Liver (tissue), 9 donors: ENCODE measurements around the gene THSD4. TPM values are rescaled to one million over a fixed set of nuclear protein-coding genes. Genes with fewer than 3 reads are reported as not detected.

Source experiments
- DNase-seq: peaks from one replicate; pipeline ENCODE4 v3.0.0-alpha.2; 2017; ENCODE audit warnings: low spot score
- H3K27ac ChIP-seq, 2 donors: one replicate each; pipeline ENCODE4 v1.7.0; 2013; ENCODE audit warnings: inconsistent platforms in 2 of 2, low read length in 2 of 2, control low read depth in 1 of 2, low read depth in 1 of 2, mild to moderate bottlenecking in 1 of 2
- H3K27me3 ChIP-seq, 4 donors: one replicate each; pipeline versions ENCODE4 v1.6.1 to v1.7.0; 2013; ENCODE audit warnings: low read length in 3 of 4, inconsistent platforms in 1 of 4, mild to moderate bottlenecking in 1 of 4, moderate library complexity in 1 of 4; ENCODE audit not compliant: control insufficient read depth in 4 of 4, insufficient read depth in 4 of 4
- H3K36me3 ChIP-seq, 4 donors: one replicate each; pipeline versions ENCODE4 v1.6.1 to v1.7.0; 2013; ENCODE audit warnings: low read length in 3 of 4, mild to moderate bottlenecking in 3 of 4, low read depth in 1 of 4, moderate library complexity in 1 of 4; ENCODE audit not compliant: control insufficient read depth in 4 of 4, insufficient read depth in 3 of 4
- H3K4me1 ChIP-seq, 4 donors: one replicate each; pipeline versions ENCODE4 v1.6.1 to v1.7.0; 2013; ENCODE audit warnings: low read length in 3 of 4, mild to moderate bottlenecking in 3 of 4, moderate library complexity in 1 of 4; ENCODE audit not compliant: control insufficient read depth in 4 of 4, insufficient read depth in 4 of 4
- H3K4me3 ChIP-seq, 3 donors: one replicate each; pipeline versions ENCODE4 v1.6.1 to v1.7.0; 2013; ENCODE audit warnings: low read length in 3 of 3, control low read depth in 1 of 3, low read depth in 1 of 3, mild to moderate bottlenecking in 1 of 3
- H3K9ac ChIP-seq, 2 donors: one replicate each; pipeline ENCODE4 v1.7.0; 2013; ENCODE audit warnings: low read length in 2 of 2, mild to moderate bottlenecking in 2 of 2, moderate library complexity in 2 of 2, control low read depth in 1 of 2, low read depth in 1 of 2
- H3K9me3 ChIP-seq, 4 donors: one replicate each; pipeline versions ENCODE4 v1.6.1 to v1.7.0; 2013; ENCODE audit warnings: low read length in 3 of 4; ENCODE audit not compliant: control insufficient read depth in 4 of 4
- ATF3 ChIP-seq: IDR thresholded peaks from 2 replicates; pipeline ENCODE4 v1.6.1; 2016; ENCODE audit warnings: antibody characterized with exemption
- CTCF ChIP-seq: fragments of 150-350 bp; IDR thresholded peaks from 2 replicates; pipeline ENCODE4 v1.5.1; 2017; ENCODE audit warnings: improper control_type of control experiment, low read depth, low read length; ENCODE audit not compliant: missing input control
- EGR1 ChIP-seq, 2 donors: IDR thresholded peaks; 2 replicates each; pipeline ENCODE4 v1.6.1; 2016 to 2018; ENCODE audit warnings: antibody characterized with exemption in 2 of 2, low read depth in 2 of 2
- FOXA1 ChIP-seq: IDR thresholded peaks from 2 replicates; pipeline ENCODE4 v1.6.1; 2016; ENCODE audit warnings: antibody characterized with exemption
- FOXA2 ChIP-seq: IDR thresholded peaks from 2 replicates; pipeline ENCODE4 v1.6.1; 2016; ENCODE audit warnings: antibody characterized with exemption
- GABPA ChIP-seq, 2 donors: IDR thresholded peaks in 1 of 2; conservative IDR thresholded peaks in 1 of 2; 2 replicates each; pipeline ENCODE4 v1.6.1; 2016; ENCODE audit warnings: antibody characterized with exemption in 2 of 2, mild to moderate bottlenecking in 1 of 2, moderate library complexity in 1 of 2
- HNF4A ChIP-seq, 2 donors: conservative IDR thresholded peaks; 2 replicates each; pipeline ENCODE4 v1.6.1; 2016; ENCODE audit warnings: antibody characterized with exemption in 2 of 2, mild to moderate bottlenecking in 2 of 2
- HNF4G ChIP-seq: IDR thresholded peaks from 2 replicates; pipeline ENCODE4 v1.6.1; 2016; ENCODE audit warnings: antibody characterized with exemption
- JUND ChIP-seq, 2 donors: IDR thresholded peaks; 2 replicates each; pipeline ENCODE4 v1.6.1; 2016; ENCODE audit warnings: antibody characterized with exemption in 2 of 2
- MAX ChIP-seq: IDR thresholded peaks from 2 replicates; pipeline ENCODE4 v1.6.1; 2016; ENCODE audit warnings: antibody characterized with exemption
- NR2F2 ChIP-seq: IDR thresholded peaks from 2 replicates; pipeline ENCODE4 v1.6.1; 2016; ENCODE audit warnings: antibody characterized with exemption
- RAD21 ChIP-seq, 2 donors: IDR thresholded peaks; 2 replicates each; pipeline ENCODE4 v1.6.1; 2016; ENCODE audit warnings: antibody characterized with exemption in 2 of 2, mild to moderate bottlenecking in 2 of 2
- REST ChIP-seq: IDR thresholded peaks from 2 replicates; pipeline ENCODE4 v1.6.1; 2016; ENCODE audit warnings: antibody characterized with exemption, mild to moderate bottlenecking
- RXRA ChIP-seq, 2 donors: IDR thresholded peaks; 2 replicates each; pipeline ENCODE4 v1.6.1; 2017 to 2018; ENCODE audit warnings: antibody characterized with exemption in 2 of 2, mild to moderate bottlenecking in 1 of 2
- SP1 ChIP-seq: IDR thresholded peaks from 2 replicates; pipeline ENCODE4 v1.6.1; 2018; ENCODE audit warnings: antibody characterized with exemption, mild to moderate bottlenecking
- TAF1 ChIP-seq: conservative IDR thresholded peaks from 2 replicates; pipeline ENCODE4 v1.6.1; 2016; ENCODE audit warnings: antibody characterized with exemption, mild to moderate bottlenecking
- YY1 ChIP-seq: IDR thresholded peaks from 2 replicates; pipeline ENCODE4 v1.6.1; 2016; ENCODE audit warnings: antibody characterized with exemption, mild to moderate bottlenecking
- ZBTB33 ChIP-seq: IDR thresholded peaks from 2 replicates; pipeline ENCODE4 v1.6.1; 2016; ENCODE audit warnings: antibody characterized with exemption
- WGBS: extraction: QIAGEN DNeasy Blood & Tissue Kit; methylation state at CpG from one replicate; pipeline ENCODE4 v1.1.7; 2013; 5-methylcytosine and 5-hydroxymethylcytosine counted together
- polyA plus RNA-seq, 2 donors: library from polyadenylated mRNA; stranded (reverse) in 1 of 2; unstranded in 1 of 2; fragments of 200-250 nt in 1 of 2; fragments of >200 nt in 1 of 2; fragmentation: Nextera tagmentation in 1 of 2; extraction: Ambion mirVana in 1 of 2; gene quantifications; one replicate each; pipeline versions ENCODE4 v1.2.1 to v1.2.3, GENCODE V29; 2013 to 2015
- total RNA-seq, 2 donors: library from RNA; depleted of rRNA; stranded (reverse); fragments of >200 nt; gene quantifications; one replicate each; pipeline ENCODE4 v1.2.3, GENCODE V29; 2014
- donor health status: healthy.
- donor health status: healthy.
- donor health status: healthy.
- donor health status: healthy.
- donor health status: healthy.

THSD4 gene
- total and polyA plus RNA-seq, 4 donors = 0.23 to 11.5 (median 1.9) TPM

- TF ChIP-seq ZBTB33 (no peak), CTCF (no peak), RXRA (IDR thresholded peaks at IDR 0.05) (peak; percentile 83 to 95), ATF3 (no peak), EGR1 (IDR thresholded peaks at IDR 0.05; ENCODE audit: low read depth in 2 of 2) (no peak), HNF4G (no peak), FOXA2 (no peak), HNF4A (conservative IDR thresholded peaks at IDR 0.05) (peak; percentile 57 to 65), RAD21 (IDR thresholded peaks at IDR 0.05) (peak in 1 of 2 donors; percentile 26), SP1 (peak; percentile 38), GABPA (IDR thresholded peaks at IDR 0.05 in 1 of 2, conservative IDR thresholded peaks at IDR 0.05 in 1 of 2) (no peak), YY1 (peak; percentile 43), JUND (IDR thresholded peaks at IDR 0.05) (peak in 1 of 2 donors; percentile 13), FOXA1 (no peak), MAX (peak; percentile 31), NR2F2 (peak; percentile 53), REST (no peak), TAF1 (no peak)
- Histone ChIP-seq H3K9me3 (no peaks in the 10 kb centered on the region), H3K36me3 (no peaks in the 10 kb centered on the region), H3K27me3 (no peaks in the 10 kb centered on the region), H3K4me1 (peaks cover 2 to 66% (median 62%) of the 10 kb centered on the region in 4 donors), H3K4me3 (no peak overlapping the region), H3K9ac (peak overlapping the region in 1 of 2 donors; percentile 12), H3K27ac (peak overlapping the region; percentile 59 to 82)
- no peak for DNase-seq
- 29% methylated on average over 10 of the region's 10 CpGs for WGBS
Measured at GRCh38 chr15:71143373-71144310, 28.4 kb downstream of the THSD4 start.
